Activated naive CD4-positive, alpha-beta T cell treated with anti-CD3 and anti-CD28 coated beads for 36 hours (primary cell): ENCODE measurements around the gene TMEM89. TPM values are rescaled to one million over a fixed set of nuclear protein-coding genes. Genes with fewer than 3 reads are reported as not detected.

Source experiments
- CTCF ChIA-PET: fragments of 350-600 bp; sonication (Branson Sonifier 250); formaldehyde crosslinking; loops from one replicate; lab custom pipeline; 2021; ENCODE audit warnings: antibody characterized with exemption; lab: Charles Lee
- DNase-seq: peaks from one replicate; pipeline ENCODE4 v3.0.0-alpha.2; 2020
- H3K27ac Mint-ChIP-seq: one replicate; pipeline ENCODE4 v1.8.0; 2021; ENCODE audit warnings: mild to moderate bottlenecking, mixed read lengths
- H3K27me3 Mint-ChIP-seq: one replicate; pipeline ENCODE4 v1.8.0; 2021; ENCODE audit warnings: low read depth, mixed read lengths
- H3K36me3 Mint-ChIP-seq: one replicate; pipeline ENCODE4 v1.8.0; 2021; ENCODE audit warnings: low read depth, mixed read lengths
- H3K4me1 Mint-ChIP-seq: one replicate; pipeline ENCODE4 v1.8.0; 2021; ENCODE audit warnings: low read depth, mixed read lengths
- H3K4me3 Mint-ChIP-seq: one replicate; pipeline ENCODE4 v1.8.0; 2021; ENCODE audit warnings: mild to moderate bottlenecking, moderate library complexity, mixed read lengths
- H3K9me3 Mint-ChIP-seq: one replicate; pipeline ENCODE4 v1.8.0; 2021; ENCODE audit warnings: mixed read lengths
- intact Hi-C: fragments of 100-400 bp; cut with micrococcal nuclease; formaldehyde crosslinking; loops from one replicate; pipeline ENCODE4 v1.15.1; 2023
- microRNA-seq: library from miRNA; unstranded; fragments of <30 nt; microRNA quantifications from one replicate; pipeline ENCODE4 v1.2.0, GENCODE V29; 2022; ENCODE audit warnings: borderline microRNAs expressed, borderline replicate concordance
- total RNA-seq, 2 experiments: library from RNA; stranded (reverse); gene quantifications; one replicate each; pipeline ENCODE4 v1.2.3, GENCODE V29; 2021

The TMEM89 gene
- total RNA-seq, 2 experiments from 2014 or later, result not detected

- intact Hi-C loops, result no loop called here
- Mint-ChIP-seq H3K4me3 (no peak overlapping the region), H3K9me3 (no peaks in the 10 kb centered on the region), H3K36me3 (no peaks in the 10 kb centered on the region), H3K27me3 (no peaks in the 10 kb centered on the region), H3K27ac (no peak overlapping the region), H3K4me1 (no peaks in the 10 kb centered on the region)
- DNase-seq, result no peak
- CTCF ChIA-PET, result no interaction called here
Observed at GRCh38 chr3:48573973-48574585, 47.5 kb downstream of the TMEM89 start.

GRCh38 chr3:48572517-48572916 lies 49.1 kb downstream of the TMEM89 start:
- intact Hi-C loops, result no loop called here
- Mint-ChIP-seq H3K27ac (no peak overlapping the region), H3K27me3 (no peaks in the 10 kb centered on the region), H3K4me1 (no peaks in the 10 kb centered on the region), H3K4me3 (no peak overlapping the region), H3K9me3 (no peaks in the 10 kb centered on the region), H3K36me3 (no peaks in the 10 kb centered on the region)
- DNase-seq, result no peak
- CTCF ChIA-PET, result no interaction called here

- Mint-ChIP-seq H3K4me3 (no peak overlapping the region), H3K27ac (no peak overlapping the region), H3K9me3 (no peaks in the 10 kb centered on the region), H3K36me3 (no peaks in the 10 kb centered on the region), H3K27me3 (no peaks in the 10 kb centered on the region), H3K4me1 (no peaks in the 10 kb centered on the region)
- DNase-seq, result no peak
- CTCF ChIA-PET, result no interaction called here
- intact Hi-C loops, result no loop called here
Observed at GRCh38 chr3:48571938-48572337, 49.6 kb downstream of the TMEM89 start.

Small RNA genes within 50 kb of the gene (microRNA-seq; reads per million reads assigned to microRNA genes)
- gene MIR4793 (not detected), gene MIR711 (not detected)

Other genes with a start within 250 kb of the TMEM89 start
- not detected for gene FBXW12, start 249.6 kb downstream of the TMEM89 start, total RNA-seq
- 1 to 10 TPM; 1.5 to 2.0 TPM for gene PLXNB1, start 191.7 kb downstream of the TMEM89 start, total RNA-seq
- 10 to 100 TPM; 16.4 to 17.4 TPM for gene CCDC51, start 181.7 kb downstream of the TMEM89 start, total RNA-seq
- 100 to 1,000 TPM; 319 to 353 TPM for gene TMA7, start 181.5 kb downstream of the TMEM89 start, total RNA-seq
- 10 to 100 TPM in 1 of 2 experiments, 1 to 10 TPM in 1; 8.9 to 10.0 TPM for gene ATRIP, start 175.0 kb downstream of the TMEM89 start, total RNA-seq
- 10 to 100 TPM; 85.7 to 90.3 TPM for gene SHISA5, start 117.6 kb downstream of the TMEM89 start, total RNA-seq
- 1 to 10 TPM; 5.1 to 5.4 TPM for gene PFKFB4, start 65.0 kb downstream of the TMEM89 start, total RNA-seq
- not detected for gene UCN2, start 58.0 kb downstream of the TMEM89 start, total RNA-seq
- 1 to 10 TPM in 1 of 2 experiments, under 1 TPM in 1; 0.84 to 1.0 TPM for gene COL7A1, start 26.4 kb downstream of the TMEM89 start, total RNA-seq
- gene UQCRC1, start 12.1 kb downstream of the TMEM89 start, total RNA-seq, result 100 to 1,000 TPM; 211 to 232 TPM
- 10 to 100 TPM; 24.3 to 24.7 TPM for gene SLC26A6, start 13.7 kb upstream of the TMEM89 start, total RNA-seq
- gene CELSR3, start 41.1 kb upstream of the TMEM89 start, total RNA-seq, result 1 to 10 TPM; 4.9 to 5.1 TPM
- 10 to 100 TPM; 27.3 to 28.7 TPM for gene NCKIPSD, start 64.1 kb upstream of the TMEM89 start, total RNA-seq
- 10 to 100 TPM; 64.3 to 68.3 TPM for gene IP6K2, start 95.5 kb upstream of the TMEM89 start, total RNA-seq
- 10 to 100 TPM; 18.5 to 21.7 TPM for gene PRKAR2A, start 226.1 kb upstream of the TMEM89 start, total RNA-seq